K562 (cell line): Measurements from ENCODE around the gene RNF175. TPM values are rescaled to one million over a fixed set of nuclear protein-coding genes. Genes with fewer than 3 reads are reported as not detected.

Experiments used
- polyA plus RNA-seq, 8 experiments: library from polyadenylated mRNA; depleted of rRNA in 4 of 8; stranded (reverse) in 5 of 8; unstranded in 3 of 8; fragments of >200 nt; fragmentation: Nextera tagmentation in 2 of 8; fragmentation: Illumina TruSeq in 1 of 8; extraction: Ambion mirVana in 2 of 8; extraction: Trizol in 1 of 8; gene quantifications; 2 replicates each; pipeline versions ENCODE4 v1.2.1 to v1.2.3, GENCODE V29; 2011 to 2014; ENCODE audit warnings: inconsistent platforms in 1 of 8, missing spikeins in 1 of 8
- total RNA-seq, 7 experiments: library from RNA; depleted of rRNA in 6 of 7; stranded (reverse); fragments of >200 nt in 6 of 7; fragmentation: Illumina TruSeq in 2 of 7; extraction: Trizol in 2 of 7; gene quantifications; 2 replicates each; pipeline versions ENCODE4 v1.2.1 to v1.2.3, GENCODE V29; 2011 to 2021; ENCODE audit warnings: low replicate concordance in 1 of 7
- TF ChIP-seq, protein P1 (sequence below): fragments of 250-450 bp; sonication (Bioruptor Pico); IDR thresholded peaks from 2 replicates; pipeline ENCODE4 v1.6.1; 2021; ENCODE audit warnings: mild to moderate bottlenecking

The RNF175 gene
- total and polyA plus RNA-seq, 9 of the 15 experiments (the other 6 are each of a cell fraction or from before 2014, with no cell fraction given), result not detected

DNA sequence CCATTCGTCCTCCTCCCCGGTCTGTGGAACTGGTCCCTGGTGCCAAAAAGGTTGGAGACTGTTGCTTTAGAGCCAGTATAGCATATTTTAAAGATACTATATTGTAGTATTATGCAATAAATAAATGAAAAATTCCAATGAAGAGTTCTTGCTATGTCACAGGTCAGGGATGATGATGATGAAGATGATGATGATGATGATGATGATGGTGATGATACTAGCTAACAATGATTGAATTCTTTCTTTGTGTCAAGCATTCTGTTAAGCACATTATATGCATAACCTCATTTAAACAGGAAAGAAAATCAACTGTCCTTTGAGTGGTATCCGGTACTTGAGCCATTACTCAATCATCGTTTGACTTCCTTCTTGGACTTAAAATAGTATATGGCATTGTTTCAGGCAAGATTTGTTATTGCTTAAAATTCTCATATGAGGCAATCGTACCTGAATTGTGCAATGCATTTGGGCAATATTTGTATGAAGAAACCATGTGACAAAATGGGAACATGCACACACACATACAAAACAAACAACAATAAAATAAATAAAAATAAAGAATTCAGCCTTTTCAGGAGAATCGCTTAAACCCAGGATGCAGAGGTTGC lies 98.5 kb downstream of the RNF175 start (continued):
- TF ChIP-seq, protein P1, sequence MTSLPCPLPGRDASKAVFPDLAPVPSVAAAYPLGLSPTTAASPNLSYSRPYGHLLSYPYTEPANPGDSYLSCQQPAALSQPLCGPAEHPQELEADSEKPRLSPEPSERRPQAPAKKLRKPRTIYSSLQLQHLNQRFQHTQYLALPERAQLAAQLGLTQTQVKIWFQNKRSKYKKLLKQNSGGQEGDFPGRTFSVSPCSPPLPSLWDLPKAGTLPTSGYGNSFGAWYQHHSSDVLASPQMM (CRISPR knock-in tag), result no peak

Other genes with a start within 250 kb of the RNF175 start
- gene TLR2, start 75.7 kb downstream of the RNF175 start, total RNA-seq (2014; rRNA removed), result not detected in 2 replicates
- gene TLR2, start 75.7 kb downstream of the RNF175 start, total RNA-seq (2014; rRNA removed; fragmentation: Illumina TruSeq; extraction: Trizol), result 0.11 TPM in 1 of 2 replicates, not detected in the other
- not detected in 2 replicates for gene TLR2, start 75.7 kb downstream of the RNF175 start, total RNA-seq (2015; rRNA removed; fragmentation: Illumina TruSeq; extraction: Trizol)
- gene TLR2, start 75.7 kb downstream of the RNF175 start, total RNA-seq (2021), result 0.09 and 0.22 TPM in 2 replicates
- not detected in 2 replicates for gene TLR2, start 75.7 kb downstream of the RNF175 start, polyA plus RNA-seq (2011; rRNA removed)
- gene TLR2, start 75.7 kb downstream of the RNF175 start, polyA plus RNA-seq (2014; fragmentation: Illumina TruSeq; extraction: Trizol), result not detected in 2 replicates
- not detected for gene TLR2, start 75.7 kb downstream of the RNF175 start, polyA plus RNA-seq (2014; fragmentation: Nextera tagmentation; extraction: Ambion mirVana)
- 0.23 TPM in 1 of 2 replicates, not detected in the other for gene TLR2, start 75.7 kb downstream of the RNF175 start, polyA plus RNA-seq (2014; rRNA removed)
- not detected in 2 replicates for gene SFRP2, start 29.1 kb upstream of the RNF175 start, total RNA-seq (2014; rRNA removed)
- not detected in 2 replicates for gene SFRP2, start 29.1 kb upstream of the RNF175 start, total RNA-seq (2014; rRNA removed; fragmentation: Illumina TruSeq; extraction: Trizol)
- gene SFRP2, start 29.1 kb upstream of the RNF175 start, total RNA-seq (2015; rRNA removed; fragmentation: Illumina TruSeq; extraction: Trizol), result not detected in 2 replicates
- 0.29 and 0.38 TPM in 2 replicates for gene SFRP2, start 29.1 kb upstream of the RNF175 start, total RNA-seq (2021)
- gene SFRP2, start 29.1 kb upstream of the RNF175 start, polyA plus RNA-seq (2011; rRNA removed), result not detected in 2 replicates
- not detected in 2 replicates for gene SFRP2, start 29.1 kb upstream of the RNF175 start, polyA plus RNA-seq (2014; fragmentation: Illumina TruSeq; extraction: Trizol)
- not detected for gene SFRP2, start 29.1 kb upstream of the RNF175 start, polyA plus RNA-seq (2014; fragmentation: Nextera tagmentation; extraction: Ambion mirVana)
- not detected in 2 replicates for gene SFRP2, start 29.1 kb upstream of the RNF175 start, polyA plus RNA-seq (2014; rRNA removed)